Measurements from ENCODE around the gene STOM. TPM values are rescaled to one million over a fixed set of nuclear protein-coding genes. Genes with fewer than 3 reads are reported as not detected.

Gene STOM
- total and polyA plus RNA-seq, 2 donors, result 148 to 263 TPM

GRCh38 chr9:121317737-121318630 lies 52.1 kb downstream of the STOM start:
- H3K4me1 ChIP-seq (ENCODE audit: insufficient read depth), result no peaks in the 10 kb centered on the region
- H3K36me3 ChIP-seq (ENCODE audit: insufficient read depth), result peaks cover 4% of the 10 kb centered on the region
- WGBS, result 48% methylated on average over 6 of the region's 6 CpGs

GRCh38 chr9:121316852-121317373 lies 53.1 kb downstream of the STOM start:
- Histone ChIP-seq H3K4me1 (ENCODE audit: insufficient read depth) (no peaks in the 10 kb centered on the region), H3K4me3 (ENCODE audit: low read depth, low read length) (no peak overlapping the region), H3K36me3 (ENCODE audit: insufficient read depth) (peaks cover 4% of the 10 kb centered on the region), H3K27ac (ENCODE audit: low read depth) (peak overlapping the region; percentile 12)
- no peak for DNase-seq (ENCODE audit: extremely low spot score)
- 92% methylated on average over 11 of the region's 11 CpGs for WGBS

More at GRCh38 chr9:121317737-121318630, 52.1 kb downstream of the STOM start:
- no peak for DNase-seq (ENCODE audit: extremely low spot score)
- no peak overlapping the region for H3K27ac ChIP-seq (ENCODE audit: low read depth)
- H3K4me3 ChIP-seq (ENCODE audit: low read depth, low read length), result no peak overlapping the region

GRCh38 chr9:121316378-121316777 lies 53.7 kb downstream of the STOM start:
- no peaks in the 10 kb centered on the region for H3K4me1 ChIP-seq (ENCODE audit: insufficient read depth)
- 93% methylated on average over 6 of the region's 6 CpGs for WGBS
- H3K36me3 ChIP-seq (ENCODE audit: insufficient read depth), result peaks cover 3% of the 10 kb centered on the region
- no peak for DNase-seq (ENCODE audit: extremely low spot score)
- H3K27ac ChIP-seq (ENCODE audit: low read depth), result no peak overlapping the region
- no peak overlapping the region for H3K4me3 ChIP-seq (ENCODE audit: low read depth, low read length)

- H3K36me3 ChIP-seq (ENCODE audit: insufficient read depth), result peaks cover 8% of the 10 kb centered on the region
- DNase-seq (ENCODE audit: extremely low spot score), result no peak
- H3K4me1 ChIP-seq (ENCODE audit: insufficient read depth), result no peaks in the 10 kb centered on the region
- no peak overlapping the region for H3K27ac ChIP-seq (ENCODE audit: low read depth)
- H3K4me3 ChIP-seq (ENCODE audit: low read depth, low read length), result no peak overlapping the region
- 93% methylated on average over 10 of the region's 10 CpGs for WGBS
These were observed 56.4 kb downstream of the STOM start for GRCh38 chr9:121313458-121314152.

- 91% methylated on average over 17 of the region's 17 CpGs for WGBS
- no peak for DNase-seq (ENCODE audit: extremely low spot score)
- Histone ChIP-seq H3K36me3 (ENCODE audit: insufficient read depth) (peaks cover 8% of the 10 kb centered on the region), H3K27ac (ENCODE audit: low read depth) (no peak overlapping the region), H3K4me3 (ENCODE audit: low read depth, low read length) (no peak overlapping the region), H3K4me1 (ENCODE audit: insufficient read depth) (no peaks in the 10 kb centered on the region)
These were observed 57.9 kb downstream of the STOM start for GRCh38 chr9:121312169-121312568.

GRCh38 chr9:121310571-121310970 lies 59.5 kb downstream of the STOM start:
- WGBS, result 82% methylated on average over 9 of the region's 9 CpGs
- no peak overlapping the region for H3K27ac ChIP-seq (ENCODE audit: low read depth)
- H3K4me3 ChIP-seq (ENCODE audit: low read depth, low read length), result no peak overlapping the region
- peaks cover 8% of the 10 kb centered on the region for H3K36me3 ChIP-seq (ENCODE audit: insufficient read depth)
- H3K4me1 ChIP-seq (ENCODE audit: insufficient read depth), result no peaks in the 10 kb centered on the region
- no peak for DNase-seq (ENCODE audit: extremely low spot score)

- WGBS, result 83% methylated on average over 7 of the region's 7 CpGs
- no peak for DNase-seq (ENCODE audit: extremely low spot score)
- Histone ChIP-seq H3K36me3 (ENCODE audit: insufficient read depth) (peaks cover 10% of the 10 kb centered on the region), H3K4me1 (ENCODE audit: insufficient read depth) (no peaks in the 10 kb centered on the region), H3K27ac (ENCODE audit: low read depth) (no peak overlapping the region), H3K4me3 (ENCODE audit: low read depth, low read length) (no peak overlapping the region)
These were observed 60.1 kb downstream of the STOM start for GRCh38 chr9:121309833-121310425.

GRCh38 chr9:121309171-121309570 lies 60.9 kb downstream of the STOM start:
- no peak for DNase-seq (ENCODE audit: extremely low spot score)
- no peaks in the 10 kb centered on the region for H3K4me1 ChIP-seq (ENCODE audit: insufficient read depth)
- H3K27ac ChIP-seq (ENCODE audit: low read depth), result no peak overlapping the region
- no peak overlapping the region for H3K4me3 ChIP-seq (ENCODE audit: low read depth, low read length)
- 88% methylated on average over 6 of the region's 6 CpGs for WGBS
- peaks cover 10% of the 10 kb centered on the region for H3K36me3 ChIP-seq (ENCODE audit: insufficient read depth)

- 85% methylated on average over 13 of the region's 13 CpGs for WGBS
- Histone ChIP-seq H3K36me3 (ENCODE audit: insufficient read depth) (peaks cover 10% of the 10 kb centered on the region), H3K4me3 (ENCODE audit: low read depth, low read length) (no peak overlapping the region), H3K27ac (ENCODE audit: low read depth) (no peak overlapping the region), H3K4me1 (ENCODE audit: insufficient read depth) (no peaks in the 10 kb centered on the region)
- DNase-seq (ENCODE audit: extremely low spot score), result no peak
These were observed 61.3 kb downstream of the STOM start for GRCh38 chr9:121308765-121309164.

- 81% methylated on average over 2 of the region's 2 CpGs for WGBS
- Histone ChIP-seq H3K27ac (ENCODE audit: low read depth) (no peak overlapping the region), H3K4me3 (ENCODE audit: low read depth, low read length) (no peak overlapping the region), H3K36me3 (ENCODE audit: insufficient read depth) (peaks cover 10% of the 10 kb centered on the region), H3K4me1 (ENCODE audit: insufficient read depth) (no peaks in the 10 kb centered on the region)
- DNase-seq (ENCODE audit: extremely low spot score), result no peak
These were observed 62.1 kb downstream of the STOM start for GRCh38 chr9:121307976-121308375.

GRCh38 chr9:121305269-121305994 lies 64.6 kb downstream of the STOM start:
- Histone ChIP-seq H3K36me3 (ENCODE audit: insufficient read depth) (peaks cover 3% of the 10 kb centered on the region), H3K4me1 (ENCODE audit: insufficient read depth) (no peaks in the 10 kb centered on the region), H3K27ac (ENCODE audit: low read depth) (no peak overlapping the region), H3K4me3 (ENCODE audit: low read depth, low read length) (no peak overlapping the region)
- 67% methylated on average over 13 of the region's 13 CpGs for WGBS
- DNase-seq (ENCODE audit: extremely low spot score), result no peak

- no peak overlapping the region for H3K4me3 ChIP-seq (ENCODE audit: low read depth, low read length)
- no peak for DNase-seq (ENCODE audit: extremely low spot score)
- 79% methylated on average over 1 of the region's 1 CpG for WGBS
- no peak overlapping the region for H3K27ac ChIP-seq (ENCODE audit: low read depth)
- no peaks in the 10 kb centered on the region for H3K4me1 ChIP-seq (ENCODE audit: insufficient read depth)
- H3K36me3 ChIP-seq (ENCODE audit: insufficient read depth), result peaks cover 2% of the 10 kb centered on the region
These were observed 65.3 kb downstream of the STOM start for GRCh38 chr9:121304707-121305106.
